NCI-H446 (cell line): ENCODE results near the gene STYXL2.
A peak's percentile ranks its signal among the peaks of the same experiment; 100 is the strongest.

Experiments used
- DNase-seq, 2 experiments: peaks; one replicate each; lab custom pipeline; 2025; lab: John Stamatoyannopoulos, UW

STYXL2 gene

GRCh38 chr1:167110586-167110985 is 16.7 kb downstream of the STYXL2 start:
- no peak for DNase-seq

- DNase-seq: no peak
Observed at GRCh38 chr1:167111868-167112709, 18.2 kb downstream of the STYXL2 start.

- DNase-seq: no peak
Observed at GRCh38 chr1:167114725-167115124, 20.9 kb downstream of the STYXL2 start.

GRCh38 chr1:167115655-167116054 is 21.8 kb downstream of the STYXL2 start:
- no peak for DNase-seq

GRCh38 chr1:167116174-167116573 is 22.3 kb downstream of the STYXL2 start:
- DNase-seq: no peak

- DNase-seq: no peak
Observed at GRCh38 chr1:167117225-167117624, 23.4 kb downstream of the STYXL2 start.

GRCh38 chr1:167118188-167118587 is 24.3 kb downstream of the STYXL2 start:
- DNase-seq: no peak

- DNase-seq: no peak
Observed at GRCh38 chr1:167119696-167120095, 25.8 kb downstream of the STYXL2 start.

- DNase-seq: no peak
Observed at GRCh38 chr1:167120899-167121298, 27.0 kb downstream of the STYXL2 start.

- no peak for DNase-seq
Observed at GRCh38 chr1:167121375-167122120, 27.7 kb downstream of the STYXL2 start.

GRCh38 chr1:167122121-167122480 is 28.2 kb downstream of the STYXL2 start:
- DNase-seq: no peak

- no peak for DNase-seq
Observed at GRCh38 chr1:167122568-167122967, 28.7 kb downstream of the STYXL2 start.

- DNase-seq: no peak
Observed at GRCh38 chr1:167126317-167126716, 32.4 kb downstream of the STYXL2 start.

- DNase-seq: no peak
Observed at GRCh38 chr1:167126811-167127210, 32.9 kb downstream of the STYXL2 start.

GRCh38 chr1:167127236-167127635 is 33.4 kb downstream of the STYXL2 start:
- DNase-seq: no peak

GRCh38 chr1:167127661-167128060 is 33.8 kb downstream of the STYXL2 start:
- DNase-seq: no peak

GRCh38 chr1:167128261-167129227 is 34.7 kb downstream of the STYXL2 start:
- DNase-seq: no peak

GRCh38 chr1:167130829-167131510 is 37.1 kb downstream of the STYXL2 start:
- DNase-seq: no peak

- DNase-seq: no peak
Observed at GRCh38 chr1:167132301-167133010, 38.6 kb downstream of the STYXL2 start.

- DNase-seq: peak in 1 of 2 experiments; percentile 26
Observed at GRCh38 chr1:167135281-167135840, 41.5 kb downstream of the STYXL2 start.
